Testis (tissue), 3 donors: ENCODE results near the gene RGS3. TPM values are rescaled to one million over a fixed set of nuclear protein-coding genes. Genes with fewer than 3 reads are reported as not detected.

ENCODE experiments used
- DNase-seq: peaks from one replicate; pipeline ENCODE4 v3.0.0-alpha.2; 2019
- H3K27ac ChIP-seq, 2 donors: fragments of 200-600 bp; sonication (generic); one replicate each; pipeline ENCODE4 v1.5.1; 2019
- H3K27me3 ChIP-seq: fragments of 200-600 bp; sonication (generic); one replicate; pipeline ENCODE4 v1.5.1; 2019
- H3K36me3 ChIP-seq: fragments of 200-600 bp; sonication (generic); one replicate; pipeline ENCODE4 v1.5.1; 2017; ENCODE audit warnings: low read depth; ENCODE audit errors: missing control alignments
- H3K4me1 ChIP-seq: fragments of 200-600 bp; sonication (generic); one replicate; pipeline ENCODE4 v1.5.1; 2019
- H3K4me3 ChIP-seq, 2 donors: fragments of 200-600 bp; sonication (generic); one replicate each; pipeline ENCODE4 v1.5.1; 2017 to 2019
- H3K9me3 ChIP-seq: fragments of 200-600 bp; sonication (generic); one replicate; pipeline ENCODE4 v1.5.1; 2017
- CTCF ChIP-seq, 3 experiments: fragments of 450-650 bp in 2 of 3; fragments of 200-600 bp in 1 of 3; sonication (generic) in 1 of 3; IDR thresholded peaks; one replicate each; pipeline ENCODE4 v1.5.1; 2016 to 2019; ENCODE audit warnings: antibody characterized with exemption in 3 of 3, mild to moderate bottlenecking in 2 of 3, moderate library complexity in 1 of 3
- POLR2A ChIP-seq: fragments of 450-650 bp; IDR thresholded peaks from one replicate; pipeline ENCODE4 v1.6.1; 2017; ENCODE audit warnings: antibody characterized with exemption, mild to moderate bottlenecking, moderate library complexity
- WGBS, 2 donors: methylation state at CpG; one replicate each; pipeline ENCODE4 v1.1.5; 2018; 5-methylcytosine and 5-hydroxymethylcytosine counted together
- intact Hi-C: fragments of 100-400 bp; cut with DNase I; formaldehyde crosslinking; loops from one replicate; pipeline ENCODE4 v1.15.1; 2023; ENCODE audit warnings: low total_unique reads
- polyA plus RNA-seq: library from polyadenylated mRNA; stranded (reverse); fragments of 350-450 nt; fragmentation: Illumina TruSeq; extraction: RNeasy Lipid Tissue Mini Kit (QIAGEN cat#74804); gene quantifications from one replicate; pipeline ENCODE4 v1.2.3, GENCODE V29; 2014; ENCODE audit warnings: low read depth, low replicate concordance; ENCODE audit not compliant: insufficient read depth
- total RNA-seq, 2 donors: library from RNA; depleted of rRNA; stranded (reverse); fragments of >200 nt; gene quantifications; one replicate each; pipeline ENCODE4 v1.2.3, GENCODE V29; 2016

RGS3 gene
- total and polyA plus RNA-seq, 3 donors from 2014 or later = 84.8 to 125 (median 119) TPM

GRCh38 chr9:113540466-113540865 lies 76.9 kb downstream of the RGS3 start:
- Histone ChIP-seq H3K4me1 (peaks cover 31% of the 10 kb centered on the region), H3K27me3 (no peaks in the 10 kb centered on the region), H3K36me3 (no peaks in the 10 kb centered on the region), H3K9me3 (no peaks in the 10 kb centered on the region), H3K27ac (no peak overlapping the region), H3K4me3 (no peak overlapping the region)
- no peak for DNase-seq
- 88 to 96% methylated on average over 6 of the region's 6 CpGs for WGBS, 2 donors
- intact Hi-C loops = no loop called here
- TF ChIP-seq CTCF (IDR thresholded peaks at IDR 0.05) (no peak), POLR2A (no peak)

- peak; percentile 43 for DNase-seq
- H3K4me3 ChIP-seq = no peak overlapping the region
- peaks cover 28% of the 10 kb centered on the region for H3K4me1 ChIP-seq
- H3K27ac ChIP-seq = no peak overlapping the region
- no peaks in the 10 kb centered on the region for H3K36me3 ChIP-seq
- TF ChIP-seq CTCF (IDR thresholded peaks at IDR 0.05) (no peak), POLR2A (no peak)
- H3K27me3 ChIP-seq = no peaks in the 10 kb centered on the region
- no peaks in the 10 kb centered on the region for H3K9me3 ChIP-seq
- 78 to 88% methylated on average over 6 to 12 of the region's 12 CpGs for WGBS, 2 donors
- intact Hi-C loops = no loop called here
Measured at GRCh38 chr9:113541019-113541900, 77.7 kb downstream of the RGS3 start.

GRCh38 chr9:113542006-113542405 lies 78.5 kb downstream of the RGS3 start:
- intact Hi-C loops = no loop called here
- Histone ChIP-seq H3K27ac (no peak overlapping the region), H3K4me3 (no peak overlapping the region), H3K36me3 (no peaks in the 10 kb centered on the region), H3K4me1 (peaks cover 28% of the 10 kb centered on the region), H3K27me3 (no peaks in the 10 kb centered on the region), H3K9me3 (no peaks in the 10 kb centered on the region)
- 81 to 87% methylated on average over 7 of the region's 7 CpGs for WGBS, 2 donors
- TF ChIP-seq POLR2A (no peak), CTCF (IDR thresholded peaks at IDR 0.05) (no peak)
- no peak for DNase-seq

GRCh38 chr9:113542741-113543140 lies 79.2 kb downstream of the RGS3 start:
- intact Hi-C loops = no loop called here
- 66 to 83% methylated on average over 2 to 4 of the region's 5 CpGs for WGBS, 2 donors
- TF ChIP-seq POLR2A (no peak), CTCF (IDR thresholded peaks at IDR 0.05) (no peak)
- no peaks in the 10 kb centered on the region for H3K36me3 ChIP-seq
- no peak overlapping the region for H3K27ac ChIP-seq
- H3K27me3 ChIP-seq = no peaks in the 10 kb centered on the region
- peaks cover 27% of the 10 kb centered on the region for H3K4me1 ChIP-seq
- DNase-seq = no peak
- H3K9me3 ChIP-seq = no peaks in the 10 kb centered on the region
- H3K4me3 ChIP-seq = no peak overlapping the region
